Measurements from ENCODE around the gene TVP23A.
"Not testable (repeated sequence)": the region's sequence is repeated elsewhere in the genome, so short reads cannot be mapped to it uniquely, and the experiment has no call there.

The TVP23A gene

DNA sequence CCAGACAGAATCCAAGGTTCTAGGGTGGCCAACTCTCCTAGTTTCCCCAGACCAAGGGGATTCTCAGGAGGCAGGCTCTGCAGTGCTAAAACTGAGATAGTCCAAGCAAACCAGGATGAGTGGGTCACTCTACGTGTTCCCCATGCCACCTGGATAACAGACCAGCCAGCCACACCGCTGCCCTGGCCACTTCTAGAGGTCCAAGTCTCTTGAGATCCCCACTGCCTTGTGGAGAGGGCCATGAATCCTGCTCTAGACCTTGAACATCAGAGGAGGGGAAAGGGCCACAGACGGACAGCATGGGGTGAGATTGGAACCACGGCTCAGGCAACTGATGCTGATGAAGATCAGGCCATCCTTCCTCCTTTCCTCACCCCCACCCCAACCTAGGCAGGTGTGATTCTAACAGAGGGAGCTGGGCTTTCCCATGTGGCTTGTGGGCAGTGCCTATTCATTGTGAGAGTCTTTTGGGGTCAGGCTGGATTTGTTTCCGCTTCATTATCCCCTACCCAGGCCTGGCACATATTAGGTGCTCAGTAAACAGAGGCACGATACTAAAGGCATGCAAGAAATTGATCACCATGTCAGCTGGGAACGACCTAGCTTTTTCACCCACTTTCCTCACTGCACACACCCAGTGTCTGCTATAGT, 16.8 kb upstream of the TVP23A start:
- DNase-seq: no peak

DNA sequence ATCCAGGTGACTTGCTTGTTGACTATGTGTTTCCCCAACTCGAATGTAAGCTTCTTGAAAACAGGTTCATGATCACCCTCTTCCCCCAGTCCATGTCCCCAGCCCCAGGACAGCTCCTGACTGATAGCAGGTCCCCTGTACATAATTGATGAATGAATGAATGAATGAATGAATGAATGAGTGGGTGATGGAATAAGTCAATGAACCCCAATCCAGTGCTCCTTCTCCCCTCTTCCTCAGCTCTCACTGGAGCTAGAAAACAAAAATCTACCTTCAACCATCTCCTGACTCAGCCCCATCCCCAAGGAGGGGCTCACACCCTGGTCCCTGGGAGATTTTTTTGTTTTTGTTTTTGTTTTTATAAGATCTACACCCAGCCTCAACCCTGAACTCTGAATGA, 16.2 kb upstream of the TVP23A start:
- DNase-seq: no peak

- DNase-seq: no peak
Observed at GRCh38 chr16:10834130-10834529, 15.5 kb upstream of the TVP23A start.

DNA sequence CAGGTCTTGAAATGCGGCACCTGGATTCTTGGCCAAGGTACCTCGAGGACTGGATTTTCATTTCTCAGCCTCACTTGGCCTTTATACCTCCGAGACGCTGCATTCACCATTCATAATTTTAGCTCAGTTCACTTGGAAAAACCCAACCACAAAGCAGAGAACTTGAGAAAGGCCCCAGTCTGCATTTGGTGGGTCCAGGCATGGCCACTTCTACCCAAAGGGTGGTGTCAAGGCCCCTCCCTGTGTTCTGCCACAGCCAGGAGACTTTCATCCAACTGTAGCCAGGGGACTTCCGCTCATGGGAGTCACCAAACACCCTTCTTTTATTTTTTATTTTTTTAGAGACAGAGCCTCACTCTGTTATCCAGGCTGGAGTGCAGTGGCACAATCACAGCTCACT, 14.7 kb upstream of the TVP23A start:
- DNase-seq: no peak

GRCh38 chr16:10831894-10832886, 13.6 kb upstream of the TVP23A start:
- no peak for DNase-seq

- DNase-seq: not testable (repeated sequence)
Observed at GRCh38 chr16:10830240-10830639, 11.6 kb upstream of the TVP23A start.

DNA sequence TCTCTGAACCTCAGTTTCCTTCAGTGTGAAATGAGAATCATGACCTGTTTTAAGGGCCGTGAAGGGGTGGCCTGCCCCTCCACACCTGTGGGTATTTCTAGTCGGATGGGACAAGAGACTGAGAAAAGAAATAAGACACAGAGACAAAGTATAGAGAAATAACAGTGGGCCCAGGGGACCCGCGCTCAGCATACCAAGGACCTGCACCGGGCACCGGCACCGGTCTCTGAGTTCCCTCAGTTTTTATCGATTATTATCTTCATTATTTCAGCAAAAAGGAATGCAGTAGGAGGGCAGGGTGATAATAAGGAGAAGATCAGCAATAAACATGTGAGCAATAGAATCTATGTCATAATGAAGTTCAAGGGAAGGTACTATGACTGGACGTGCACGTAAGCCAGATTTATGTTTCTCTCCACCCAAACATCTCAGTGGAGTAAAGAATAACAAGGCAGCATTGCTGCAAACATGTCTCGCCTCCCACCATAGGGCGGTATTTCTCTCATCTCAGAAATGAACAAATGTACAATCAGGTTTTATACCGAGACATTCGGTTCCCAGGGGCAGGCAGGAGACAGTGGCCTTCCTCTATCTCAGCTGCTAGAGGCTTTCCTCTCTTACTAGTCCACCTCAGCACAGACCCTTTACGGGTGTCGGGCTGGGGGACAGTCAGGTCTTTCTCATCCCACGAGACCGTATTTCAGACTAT, 10.9 kb upstream of the TVP23A start:
- not testable (repeated sequence) for DNase-seq

DNA sequence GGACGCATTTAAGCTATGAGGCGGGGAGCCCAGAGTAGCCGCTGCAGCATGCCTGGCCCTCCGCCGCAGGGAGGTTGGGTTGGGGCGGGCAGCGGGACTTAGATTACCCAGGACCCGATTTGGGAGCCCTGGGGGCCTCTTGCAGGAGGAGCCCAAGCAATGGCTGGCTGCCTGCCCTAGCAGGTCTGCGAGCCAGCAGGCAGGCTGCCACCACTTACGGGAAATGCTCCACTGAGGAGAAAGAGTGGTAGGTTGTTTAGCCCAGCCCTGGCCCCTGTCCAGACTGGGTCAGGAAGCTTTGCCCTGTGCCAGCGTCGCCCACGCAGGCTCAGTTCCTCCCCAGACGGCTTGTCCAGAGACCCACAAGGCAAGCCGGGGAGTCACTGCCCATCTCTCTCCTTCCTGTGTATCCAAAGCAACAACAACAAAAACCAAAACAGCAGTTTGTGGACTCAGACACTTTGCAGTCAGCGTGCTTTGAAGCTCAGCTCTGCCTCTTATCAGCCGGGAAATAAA, 10.3 kb upstream of the TVP23A start:
- peak; percentile 76 for DNase-seq

GRCh38 chr16:10827691-10828341, 9.2 kb upstream of the TVP23A start:
- DNase-seq: no peak

DNA sequence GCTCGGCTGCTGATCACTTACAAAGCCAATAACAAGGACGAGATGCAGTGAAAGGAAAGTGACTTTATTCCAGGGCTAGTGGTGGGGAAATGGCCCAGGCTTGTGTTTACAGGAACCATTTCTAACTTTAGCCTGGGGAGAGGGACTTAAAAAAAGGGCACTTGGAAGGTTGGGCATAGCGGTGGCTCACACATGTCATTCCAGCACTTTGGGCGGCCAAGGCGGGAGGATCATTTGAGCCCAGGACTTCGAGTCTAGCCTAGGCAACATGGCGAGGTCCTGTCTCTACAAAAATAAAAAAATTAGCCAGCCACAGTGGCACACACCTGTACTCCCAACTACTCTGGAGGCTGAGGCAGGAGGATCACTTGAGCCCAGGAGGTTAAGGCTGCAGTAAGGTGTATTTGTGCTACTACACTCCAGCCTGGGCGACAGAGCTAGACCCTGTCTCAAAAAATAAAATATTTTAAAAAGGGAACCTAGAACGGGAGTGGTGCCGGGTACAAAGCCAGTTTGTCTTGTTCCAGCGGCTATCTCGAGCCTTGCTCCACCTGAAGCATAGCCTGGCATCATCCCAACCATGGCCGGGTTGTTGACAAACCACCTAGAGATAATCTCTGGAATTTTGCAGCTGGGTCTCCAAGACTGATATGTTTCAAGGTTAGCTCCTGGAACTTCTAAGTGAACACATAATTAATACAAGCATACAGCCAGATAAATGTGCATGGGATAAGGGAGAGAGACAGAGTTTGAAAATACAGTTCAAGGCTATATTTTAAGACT, 5.7 kb upstream of the TVP23A start:
- DNase-seq: no peak

DNA sequence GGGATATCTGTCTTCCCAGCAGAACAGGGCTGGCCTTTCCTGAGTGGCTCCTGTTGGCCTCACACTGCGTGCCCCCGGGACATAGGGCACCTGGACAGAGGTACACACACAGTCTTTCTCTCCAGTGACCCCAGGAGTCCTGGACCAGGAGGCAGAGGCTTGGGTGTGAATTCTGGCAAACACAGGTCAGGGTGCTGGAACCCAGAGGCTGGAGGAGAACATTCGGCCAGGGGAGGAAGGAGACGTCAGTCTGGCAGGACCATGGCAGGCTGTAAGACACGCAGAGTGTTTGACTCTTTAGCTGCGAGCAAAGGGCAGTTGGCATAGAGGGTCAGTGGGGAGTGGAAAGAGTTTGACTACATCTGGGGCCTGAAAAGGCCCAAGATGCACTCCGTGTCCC, 4.1 kb upstream of the TVP23A start:
- DNase-seq: no peak

DNA sequence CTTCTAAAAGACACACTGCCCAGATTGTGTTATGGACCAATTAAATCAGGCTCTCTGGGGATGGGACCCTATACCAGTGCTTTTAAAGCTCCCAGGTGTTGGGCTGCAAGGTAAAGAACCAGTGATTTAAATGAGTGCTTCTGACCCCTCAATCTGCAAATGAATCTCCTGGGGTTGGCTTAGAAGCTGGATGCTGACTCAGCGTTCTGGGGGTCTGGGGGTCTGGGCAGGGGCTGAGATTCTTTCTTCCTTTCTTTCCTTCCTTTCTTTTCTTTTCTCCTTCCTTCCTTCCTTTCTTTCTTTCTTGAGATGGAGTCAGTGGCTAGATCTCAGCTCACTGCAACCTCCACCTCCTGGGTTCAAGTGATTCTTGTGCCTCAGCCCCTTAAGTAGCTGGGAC, 2.0 kb upstream of the TVP23A start:
- DNase-seq: no peak

DNA sequence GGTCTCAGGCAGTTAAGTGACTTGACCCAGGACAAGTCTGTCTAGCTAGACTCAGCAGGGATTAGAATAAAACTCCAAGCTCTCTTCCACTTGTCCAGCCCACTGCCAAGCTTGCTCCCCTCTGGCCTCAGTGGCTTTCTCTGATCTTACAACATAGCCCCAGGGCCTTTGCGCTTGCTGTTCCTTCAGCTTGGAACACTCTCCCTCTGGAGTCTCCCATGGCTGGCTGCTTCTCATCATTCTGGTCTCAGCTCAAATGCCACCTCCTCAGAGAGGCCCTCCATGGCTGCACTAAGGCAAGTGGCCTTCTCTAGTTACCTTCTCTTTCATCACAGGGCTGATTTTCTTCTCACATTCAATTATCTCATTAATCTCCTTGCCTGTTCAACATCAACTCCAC, 1.1 kb downstream of the TVP23A start:
- no peak for DNase-seq

- DNase-seq: no peak
Observed at GRCh38 chr16:10813099-10813455, 5.5 kb downstream of the TVP23A start.

DNA sequence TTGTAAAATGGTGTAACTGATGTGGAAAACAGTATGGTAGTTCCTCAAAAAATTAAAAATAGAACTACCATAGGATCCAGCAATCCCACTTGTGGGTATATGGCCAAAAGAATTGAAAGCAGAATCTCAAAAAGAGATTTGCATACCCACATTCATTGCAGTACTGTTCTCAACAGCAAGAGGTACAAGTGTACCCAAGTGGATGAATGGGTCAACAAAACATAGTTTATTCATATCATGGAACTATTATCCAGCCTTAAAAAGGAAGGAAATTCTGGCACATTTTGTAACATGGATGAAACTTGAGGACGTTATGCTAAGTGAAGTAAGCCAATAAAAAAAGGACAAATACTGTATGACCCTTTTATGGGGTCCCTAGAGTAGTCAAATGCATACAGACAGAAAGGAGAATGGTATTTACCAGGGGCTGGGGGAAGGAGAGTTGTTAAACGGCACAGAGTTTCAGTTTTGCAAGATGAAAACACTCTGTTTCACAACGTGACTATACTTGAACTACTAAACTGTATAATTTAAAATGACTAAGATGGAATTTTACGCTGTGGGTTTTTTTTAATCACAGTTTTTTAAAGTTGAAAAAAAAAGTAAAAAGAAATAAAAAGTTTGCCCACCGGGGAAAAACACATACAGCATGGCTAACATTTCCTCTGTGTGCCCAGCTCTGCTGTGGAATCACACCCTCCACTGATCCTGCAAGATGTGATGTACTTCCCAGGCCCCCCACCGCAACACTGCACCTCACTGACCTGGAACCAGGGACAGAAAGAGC, 6.1 kb downstream of the TVP23A start:
- no peak for DNase-seq

DNA sequence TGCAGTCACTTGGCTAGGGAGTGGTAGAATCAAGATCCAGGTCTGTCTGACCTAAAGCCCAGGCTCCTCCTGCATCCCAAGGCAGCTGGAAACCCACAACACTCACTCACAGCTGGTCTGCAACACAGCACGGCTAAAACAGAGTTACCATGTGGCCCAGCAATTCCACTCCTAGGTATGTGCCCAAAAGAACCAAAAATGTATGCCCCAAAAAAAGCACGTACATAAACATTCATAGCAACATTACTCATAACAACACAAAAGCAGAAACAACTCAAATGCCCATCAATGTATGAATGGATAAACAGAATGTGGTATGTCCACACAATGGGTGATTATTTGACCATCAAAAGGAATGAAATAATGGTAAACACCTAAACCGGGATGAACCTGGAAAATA, 8.9 kb downstream of the TVP23A start:
- no peak for DNase-seq

DNA sequence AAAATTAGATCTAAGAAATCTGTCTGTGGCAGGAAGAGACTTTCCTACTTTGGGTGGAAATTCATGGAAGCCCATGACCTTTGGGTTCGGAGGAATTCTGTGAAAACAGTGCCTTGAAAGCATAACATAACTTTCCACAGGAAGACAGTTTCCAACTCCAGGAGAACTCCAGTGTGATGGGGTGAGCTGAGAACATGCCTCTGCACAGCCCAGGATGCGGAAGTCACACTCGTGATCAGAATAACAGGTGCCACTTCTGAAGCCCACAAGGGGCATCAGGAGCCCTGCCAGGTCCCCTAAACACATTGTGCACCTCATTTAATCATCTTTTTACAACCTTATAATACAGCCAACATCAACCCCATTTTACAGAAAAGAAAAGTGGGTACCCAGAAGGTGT, 9.7 kb downstream of the TVP23A start:
- DNase-seq: no peak

GRCh38 chr16:10808218-10808617, 10.4 kb downstream of the TVP23A start:
- DNase-seq: no peak

DNA sequence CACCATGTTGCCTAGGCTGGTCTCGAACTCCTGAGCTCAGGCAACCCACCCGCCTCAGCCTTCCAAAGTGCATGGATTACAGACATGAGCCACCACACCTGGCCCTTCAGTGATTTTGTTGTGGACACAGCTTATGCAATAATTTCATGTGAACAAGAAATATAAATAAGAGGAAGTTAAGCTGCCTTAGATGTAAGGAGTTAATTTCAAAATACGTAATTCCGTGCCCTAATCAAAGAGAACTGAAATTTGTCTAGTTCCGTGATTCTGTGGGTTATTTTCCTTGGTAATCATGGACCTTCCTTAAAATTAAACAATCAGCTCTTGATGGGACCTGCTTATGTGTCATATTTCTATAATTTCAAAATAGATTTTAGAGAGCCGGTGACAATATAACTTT, 11.9 kb downstream of the TVP23A start:
- DNase-seq: no peak

- no peak for DNase-seq
Observed at GRCh38 chr16:10805334-10805733, 13.3 kb downstream of the TVP23A start.

DNA sequence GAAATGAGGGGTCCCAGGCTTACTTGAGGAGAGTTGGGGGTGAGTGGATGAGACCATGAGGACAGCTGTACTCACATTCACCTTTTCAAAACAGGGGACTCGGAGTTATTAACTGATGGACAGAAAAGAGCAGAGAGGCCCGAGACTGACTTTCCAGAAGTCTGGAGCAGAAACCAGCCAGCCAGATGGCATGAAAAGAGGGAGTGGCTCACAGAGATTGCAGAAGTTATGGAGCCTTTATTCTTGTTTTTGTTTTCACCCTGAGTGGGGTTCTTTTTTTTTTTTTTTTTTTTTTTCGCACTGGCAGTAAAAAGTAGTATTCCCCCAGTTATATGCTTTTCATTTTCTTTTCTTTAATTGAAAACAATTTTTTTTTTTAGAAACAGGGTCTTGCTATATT, 18.9 kb downstream of the TVP23A start:
- DNase-seq: no peak

All from NCI-H1105 treated with DMSO at 0.1 percent for 48 hours (cell line).